HG03159 (cell line): ENCODE data around the gene LDB2.

Source experiments
- ATAC-seq: cut with Tn5 transposase; IDR thresholded peaks from one replicate; pipeline ENCODE4 v1.9.1; 2021; ENCODE audit warnings: mild to moderate bottlenecking, moderate library complexity; ENCODE audit not compliant: unreplicated experiment

The LDB2 gene

GRCh38 chr4:16516796-16517439, 381.5 kb downstream of the LDB2 start:
- ATAC-seq: no peak

DNA sequence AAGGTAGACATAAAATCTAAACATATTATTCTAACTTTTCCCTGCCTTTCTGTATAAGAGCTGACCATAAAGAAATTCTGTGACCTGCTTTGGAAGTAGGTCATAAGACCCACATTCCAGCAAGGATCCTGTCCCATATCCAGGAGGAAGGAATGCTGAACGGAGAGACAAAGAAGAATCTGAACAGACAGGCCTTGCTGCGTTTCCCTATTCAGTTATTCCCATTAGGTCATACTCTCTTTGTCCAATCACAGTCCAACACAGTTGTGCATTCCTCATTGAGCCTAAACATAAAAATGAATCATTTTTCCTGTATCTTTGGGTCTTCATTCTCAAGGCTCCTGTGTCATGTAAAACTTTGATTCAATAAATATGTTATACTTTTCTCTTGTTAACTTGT, 384.6 kb downstream of the LDB2 start:
- no peak for ATAC-seq

DNA sequence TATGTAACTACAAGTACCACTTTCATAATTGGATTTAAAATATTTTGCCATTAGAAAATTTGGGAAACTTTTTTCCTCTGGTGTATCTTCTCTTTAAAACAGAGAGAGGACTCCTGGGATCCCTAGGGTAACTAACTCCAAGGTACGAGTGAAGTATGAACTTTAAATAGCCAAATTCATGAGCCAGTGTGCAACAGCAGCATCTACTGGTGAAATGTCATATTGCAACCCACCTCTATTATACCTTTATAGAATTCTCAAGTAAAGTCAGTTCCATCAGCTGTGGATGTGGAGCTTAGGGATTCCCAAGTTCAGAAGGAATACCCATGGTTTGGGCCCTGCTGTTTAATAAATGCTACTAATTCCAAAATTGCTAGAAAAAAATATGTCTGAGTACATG, 389.5 kb downstream of the LDB2 start:
- no peak for ATAC-seq

DNA sequence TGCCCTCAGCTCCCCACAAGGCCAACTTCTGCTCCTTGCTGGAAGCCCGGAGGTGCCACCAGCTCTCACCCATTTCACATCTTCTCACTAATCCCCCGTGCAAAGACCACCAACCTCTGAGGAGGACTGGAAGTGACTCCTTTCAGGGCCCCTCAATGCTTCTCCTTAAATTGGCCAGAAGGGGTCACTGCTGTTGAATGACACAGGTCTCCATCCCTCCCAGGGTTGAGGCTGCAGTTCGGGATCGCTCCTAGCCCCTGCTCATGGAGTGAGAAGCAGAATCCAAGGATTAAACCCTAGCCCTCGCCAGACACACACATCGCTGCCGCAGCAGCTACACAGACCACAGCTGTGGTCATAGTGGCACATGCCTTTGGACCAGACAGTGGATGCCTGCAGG, 392.7 kb downstream of the LDB2 start:
- no peak for ATAC-seq

DNA sequence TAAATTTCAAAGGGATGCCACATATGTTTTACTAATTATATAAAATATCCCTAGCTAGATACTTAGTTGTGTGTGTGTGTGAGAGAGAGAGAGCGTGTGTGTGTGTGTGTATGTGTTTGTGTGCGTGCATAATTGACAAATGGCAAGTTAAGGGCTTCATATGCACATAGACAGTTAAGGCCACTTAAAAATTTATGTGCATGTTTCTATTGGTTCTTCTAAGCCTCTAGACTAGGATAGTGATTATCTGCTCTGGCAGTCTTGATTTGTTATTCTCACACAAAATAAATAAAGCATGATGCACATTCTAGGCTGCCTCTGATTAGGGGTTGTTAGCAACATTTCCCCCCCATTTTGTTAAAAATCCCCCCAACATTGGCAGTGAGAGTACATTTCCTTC, 393.2 kb downstream of the LDB2 start:
- no peak for ATAC-seq

- no peak for ATAC-seq
Observed at GRCh38 chr4:16503421-16504100, 394.9 kb downstream of the LDB2 start.

GRCh38 chr4:16498978-16499377, 399.5 kb downstream of the LDB2 start:
- no peak for ATAC-seq

DNA sequence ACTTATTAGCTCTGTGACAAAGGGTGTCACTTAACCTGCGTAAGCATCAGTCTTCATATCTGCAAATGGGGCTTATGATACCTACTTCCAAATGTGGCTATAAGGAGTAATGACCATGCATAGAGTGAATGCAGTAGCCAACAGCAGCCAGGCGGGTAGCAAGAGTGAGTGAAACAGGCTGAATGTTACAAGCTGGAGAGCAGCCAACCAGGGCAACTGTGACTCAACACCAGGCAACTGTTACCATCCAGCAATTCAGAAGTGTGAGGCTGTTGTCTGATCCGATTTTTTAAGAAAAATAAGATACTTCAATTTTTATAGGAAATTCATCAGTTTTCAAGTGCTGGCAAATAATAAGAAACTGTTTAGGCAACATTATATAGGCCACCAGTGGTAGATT, 401.9 kb downstream of the LDB2 start:
- no peak for ATAC-seq

DNA sequence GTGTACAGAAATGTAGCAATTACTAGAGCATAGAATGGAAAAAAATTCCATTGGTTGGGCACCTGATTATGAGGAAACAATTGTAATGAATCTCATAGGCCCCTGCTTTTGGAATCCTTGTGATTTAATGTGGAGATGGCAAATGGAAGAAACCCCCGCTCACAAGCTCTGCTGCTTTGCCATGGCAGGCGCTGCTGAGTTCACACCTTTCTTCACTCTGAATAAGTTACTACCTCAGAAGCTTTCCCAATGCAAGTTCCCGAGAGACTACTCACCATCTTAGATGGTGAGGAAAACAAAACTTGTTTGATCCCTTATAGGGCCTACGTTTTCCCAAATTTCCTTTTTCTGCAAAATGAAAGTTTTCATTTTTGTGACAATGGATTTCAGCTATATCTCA, 405.6 kb downstream of the LDB2 start:
- no peak for ATAC-seq

GRCh38 chr4:16489226-16489625, 409.2 kb downstream of the LDB2 start:
- ATAC-seq: no peak

DNA sequence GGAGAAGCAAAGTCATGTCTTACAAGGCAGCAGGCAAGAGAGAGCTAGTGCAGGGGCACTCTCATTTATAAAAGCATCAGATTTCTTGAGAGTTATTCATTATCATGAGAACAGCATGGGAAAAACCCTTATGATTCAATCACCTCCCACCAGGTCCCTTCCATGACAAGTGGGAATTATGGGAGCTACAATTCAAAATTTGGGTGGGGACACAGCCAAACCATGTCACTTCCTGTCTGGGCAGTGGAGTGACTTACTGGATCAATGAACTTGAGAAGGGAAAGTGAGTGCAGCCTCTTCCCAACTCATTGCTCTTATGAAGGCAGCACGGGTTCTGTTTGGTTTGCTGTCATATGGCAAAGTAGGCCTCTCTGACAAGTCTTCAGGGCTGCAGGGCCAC, 410.4 kb downstream of the LDB2 start:
- ATAC-seq: no peak

DNA sequence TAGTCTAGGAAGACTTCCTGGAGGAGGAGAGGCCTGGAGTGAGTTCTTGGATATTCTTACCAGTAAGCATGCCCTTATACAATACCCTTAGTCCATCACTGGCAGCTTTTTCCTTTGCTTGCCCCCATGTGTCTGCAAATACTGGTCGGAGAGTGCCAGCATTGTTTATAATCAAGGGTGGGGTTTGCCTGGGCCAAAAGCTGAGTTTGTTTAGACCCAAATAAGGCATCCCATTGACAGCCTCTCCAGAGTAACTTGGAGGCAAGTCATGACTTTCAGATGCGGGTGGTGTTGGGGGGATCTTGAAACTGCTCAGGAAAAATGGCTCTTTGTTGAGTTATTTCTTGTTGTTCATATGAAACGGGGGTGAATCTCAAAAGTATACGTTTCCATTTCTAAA, 413.7 kb downstream of the LDB2 start:
- ATAC-seq: no peak

- ATAC-seq: no peak
Observed at GRCh38 chr4:16483540-16483939, 414.9 kb downstream of the LDB2 start.

DNA sequence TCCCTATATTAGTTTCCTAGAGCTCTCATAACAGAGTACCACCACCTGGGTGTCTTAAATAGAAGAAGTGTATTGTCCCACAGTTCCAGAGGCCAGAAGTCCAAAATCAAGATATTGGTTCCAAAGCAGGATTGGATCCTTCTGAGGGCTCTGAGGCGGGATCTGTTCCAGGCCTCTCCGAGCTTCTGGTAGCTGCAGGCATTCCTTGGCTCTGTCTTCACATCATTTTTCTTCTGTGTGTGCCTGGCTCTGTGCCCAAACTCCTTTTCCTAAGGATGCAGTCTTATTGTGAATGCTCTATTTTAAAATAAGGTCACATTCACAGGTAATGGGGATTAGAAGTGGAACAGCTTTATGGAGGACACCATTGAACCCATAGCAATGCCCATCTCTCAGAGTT, 418.4 kb downstream of the LDB2 start:
- ATAC-seq: no peak

DNA sequence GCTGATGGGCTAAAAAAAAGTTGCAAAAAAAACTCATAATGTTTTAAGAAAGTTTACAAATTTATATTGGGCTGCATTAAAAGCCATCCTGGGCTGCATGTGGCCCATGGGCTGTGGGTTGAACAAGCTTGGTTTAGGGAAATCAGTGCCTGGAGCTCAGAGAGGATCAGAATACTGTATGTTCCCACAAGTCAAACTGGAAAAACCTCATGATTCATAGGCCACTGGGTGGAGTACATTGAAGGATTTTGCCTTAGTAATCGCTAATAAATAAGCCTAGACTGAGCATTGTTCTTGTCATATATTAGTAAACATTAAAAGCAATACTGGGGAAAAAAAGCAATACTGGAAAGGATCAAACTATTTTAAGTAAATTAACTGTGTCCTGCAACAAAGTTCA, 425.9 kb downstream of the LDB2 start:
- no peak for ATAC-seq

DNA sequence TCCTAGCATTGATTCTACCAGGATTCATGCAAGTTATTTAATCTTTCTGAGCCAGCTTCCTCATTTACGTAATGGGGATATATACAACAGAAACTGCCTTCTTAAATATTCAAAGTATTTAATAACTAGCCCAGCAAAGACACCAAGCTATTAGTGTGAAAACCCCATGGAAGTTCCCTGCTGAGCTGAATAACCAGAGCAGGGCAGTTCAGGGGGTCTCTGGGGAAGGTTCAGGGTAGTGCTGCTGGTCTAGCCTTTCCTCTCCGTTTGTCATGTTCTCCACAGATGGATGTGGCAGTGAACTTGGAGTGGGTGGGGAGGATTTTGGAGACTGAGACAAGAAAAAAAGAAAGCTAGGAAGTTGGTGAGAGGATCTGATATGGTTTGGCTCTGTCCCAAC, 431.4 kb downstream of the LDB2 start:
- no peak for ATAC-seq

- ATAC-seq: no peak
Observed at GRCh38 chr4:16466581-16466980, 431.9 kb downstream of the LDB2 start.

DNA sequence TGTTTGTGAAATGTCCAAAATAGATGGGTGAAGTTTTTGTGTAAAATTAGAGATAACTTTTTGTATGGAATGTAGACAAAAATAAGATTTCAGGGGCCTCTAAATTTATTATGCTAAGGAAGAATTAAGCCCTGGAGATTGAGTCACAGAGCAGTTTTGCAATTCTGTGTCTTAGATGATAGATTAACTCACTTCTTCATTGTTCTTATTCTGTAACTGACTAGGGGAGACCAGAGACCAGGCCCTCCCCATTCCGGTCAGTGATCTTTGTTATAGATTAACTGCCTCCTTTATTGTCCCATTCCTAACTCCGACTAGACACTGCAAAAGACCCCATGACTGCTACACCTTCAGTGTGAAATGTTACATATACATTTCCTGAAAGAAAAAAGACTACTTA, 433.8 kb downstream of the LDB2 start:
- no peak for ATAC-seq

DNA sequence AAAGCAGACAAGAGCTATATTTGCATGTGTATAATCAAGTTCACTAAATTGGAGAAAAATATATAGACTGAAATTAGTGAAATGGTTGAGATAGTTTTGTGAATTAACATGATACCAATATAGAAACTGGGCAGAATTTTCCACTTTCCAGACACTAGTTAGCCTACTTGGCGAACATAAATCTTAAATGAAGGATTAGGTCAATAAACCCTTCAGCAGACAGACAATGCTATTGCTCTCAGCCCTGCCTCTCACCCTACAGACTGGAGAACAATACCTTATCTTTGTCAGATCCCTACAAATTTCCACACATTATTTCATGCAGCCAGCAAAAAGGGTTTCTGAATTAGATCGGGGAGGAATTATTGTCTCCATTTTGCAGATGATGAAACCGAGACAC, 435.8 kb downstream of the LDB2 start:
- ATAC-seq: no peak

DNA sequence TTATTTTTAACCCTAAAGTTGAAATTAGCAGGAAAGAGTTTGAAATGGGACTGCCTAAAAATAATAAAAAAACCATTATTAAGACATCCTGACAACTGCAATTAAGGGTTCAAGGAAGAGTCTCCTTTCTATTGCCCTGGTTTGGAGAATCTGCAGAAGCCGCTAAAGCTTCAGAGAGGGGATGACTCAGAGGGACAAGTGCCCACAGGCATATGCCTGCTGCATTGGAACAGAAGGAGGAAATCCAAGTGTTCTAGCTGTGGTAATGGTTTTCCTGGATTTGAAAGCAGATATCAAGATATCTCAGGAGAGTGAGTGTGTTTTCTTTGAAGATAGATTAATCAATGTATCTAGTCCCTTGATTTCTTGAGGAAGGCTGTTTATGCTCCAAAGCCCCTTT, 437.1 kb downstream of the LDB2 start:
- no peak for ATAC-seq

GRCh38 chr4:16457944-16458343, 440.5 kb downstream of the LDB2 start:
- no peak for ATAC-seq
